GM21390 (cell line): ENCODE measurements around the gene SMOC2.

ENCODE experiments used
- ATAC-seq: cut with Tn5 transposase; IDR thresholded peaks from one replicate; pipeline ENCODE4 v1.9.1; 2021; ENCODE audit not compliant: unreplicated experiment

The SMOC2 gene

GRCh38 chr6:168641446-168641845 lies 200.5 kb downstream of the SMOC2 start:
- ATAC-seq = no peak

- ATAC-seq = no peak
Measured at GRCh38 chr6:168643401-168643800, 202.4 kb downstream of the SMOC2 start.

GRCh38 chr6:168645326-168645725 lies 204.3 kb downstream of the SMOC2 start:
- no peak for ATAC-seq

GRCh38 chr6:168647271-168647670 lies 206.3 kb downstream of the SMOC2 start:
- ATAC-seq = no peak

- no peak for ATAC-seq
Measured at GRCh38 chr6:168648240-168649125, 207.5 kb downstream of the SMOC2 start.

- no peak for ATAC-seq
Measured at GRCh38 chr6:168649209-168649608, 208.2 kb downstream of the SMOC2 start.

GRCh38 chr6:168650671-168651111 lies 209.7 kb downstream of the SMOC2 start:
- ATAC-seq = no peak

- ATAC-seq = no peak
Measured at GRCh38 chr6:168655462-168656152, 214.6 kb downstream of the SMOC2 start.

GRCh38 chr6:168658059-168658458 lies 217.1 kb downstream of the SMOC2 start:
- no peak for ATAC-seq

- no peak for ATAC-seq
Measured at GRCh38 chr6:168660400-168660945, 219.5 kb downstream of the SMOC2 start.

GRCh38 chr6:168662301-168662936 lies 221.4 kb downstream of the SMOC2 start:
- ATAC-seq = no peak

- ATAC-seq = no peak
Measured at GRCh38 chr6:168663041-168663440, 222.1 kb downstream of the SMOC2 start.

- ATAC-seq = no peak
Measured at GRCh38 chr6:168664956-168665355, 224.0 kb downstream of the SMOC2 start.

GRCh38 chr6:168666170-168666569 lies 225.2 kb downstream of the SMOC2 start:
- no peak for ATAC-seq

GRCh38 chr6:168666699-168667427 lies 225.9 kb downstream of the SMOC2 start:
- no peak for ATAC-seq

- ATAC-seq = no peak
Measured at GRCh38 chr6:168667428-168667805, 226.4 kb downstream of the SMOC2 start.

GRCh38 chr6:168670401-168670985 lies 229.5 kb downstream of the SMOC2 start:
- ATAC-seq = no peak

GRCh38 chr6:168671028-168671862 lies 230.3 kb downstream of the SMOC2 start:
- ATAC-seq = no peak

- no peak for ATAC-seq
Measured at GRCh38 chr6:168671863-168672546, 231.0 kb downstream of the SMOC2 start.
